ENCODE data around the gene RAB12.
"Not testable (repeated sequence)": the region's sequence is repeated elsewhere in the genome, so short reads cannot be mapped to it uniquely, and the experiment has no call there.

RAB12 gene

GRCh38 chr18:8611916-8612576 is 2.8 kb downstream of the RAB12 start:
- DNase-seq (ENCODE audit: low read depth), result no peak

DNA sequence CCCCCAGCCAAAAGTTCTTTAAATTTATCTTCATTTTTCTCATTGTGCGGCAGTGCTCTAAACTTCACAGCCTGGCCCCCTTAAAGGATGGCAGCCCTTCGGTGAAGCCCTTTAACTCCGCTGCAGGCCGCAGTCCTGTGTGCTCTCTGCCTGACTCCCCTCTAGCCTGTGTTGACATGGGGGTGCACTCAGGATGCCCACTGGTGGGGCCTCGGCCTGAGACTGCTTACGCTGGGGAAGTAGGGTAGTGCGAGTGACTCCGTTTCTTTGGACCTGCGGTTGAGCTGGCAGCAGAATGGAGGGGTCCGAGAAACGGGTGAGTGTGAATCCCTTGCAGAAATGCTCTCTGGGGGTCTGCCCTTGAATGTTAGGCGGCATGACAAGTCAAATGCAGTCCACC is 5.6 kb downstream of the RAB12 start:
- no peak for DNase-seq (ENCODE audit: low read depth)

DNA sequence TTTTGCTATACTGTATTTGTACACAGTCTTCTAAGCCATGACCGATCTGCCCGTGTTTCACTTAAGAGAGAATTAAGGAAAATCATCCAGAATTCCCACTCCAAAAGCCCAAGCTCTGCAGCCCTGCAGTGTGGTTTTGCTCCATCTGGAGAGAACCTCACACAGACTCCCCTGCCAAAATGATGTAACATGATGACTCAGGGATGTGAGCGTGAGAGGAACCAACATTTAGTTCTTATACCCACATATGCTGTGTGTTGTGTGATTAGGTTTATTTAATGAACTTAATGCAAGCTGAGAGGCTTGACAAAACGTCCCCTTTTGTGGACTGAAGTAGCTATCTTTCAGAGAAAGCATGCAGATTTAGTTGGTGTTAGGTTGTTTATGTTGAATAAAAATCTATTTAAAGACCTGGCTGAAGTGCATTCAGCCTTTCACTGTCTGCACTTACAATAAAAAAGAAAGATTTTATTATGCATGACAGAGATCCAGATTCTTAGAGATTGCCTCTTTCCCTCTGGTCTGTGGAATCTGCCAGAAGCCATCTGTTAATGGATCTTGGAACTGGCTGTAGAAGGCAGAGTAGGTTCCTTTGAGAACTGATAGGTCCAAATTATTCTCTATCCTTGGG is 6.3 kb downstream of the RAB12 start:
- DNase-seq (ENCODE audit: low read depth), result no peak

- DNase-seq (ENCODE audit: low read depth), result no peak
These were observed 6.8 kb downstream of the RAB12 start for GRCh38 chr18:8616028-8616401.

GRCh38 chr18:8617907-8618306 is 8.7 kb downstream of the RAB12 start:
- no peak for DNase-seq (ENCODE audit: low read depth)

DNA sequence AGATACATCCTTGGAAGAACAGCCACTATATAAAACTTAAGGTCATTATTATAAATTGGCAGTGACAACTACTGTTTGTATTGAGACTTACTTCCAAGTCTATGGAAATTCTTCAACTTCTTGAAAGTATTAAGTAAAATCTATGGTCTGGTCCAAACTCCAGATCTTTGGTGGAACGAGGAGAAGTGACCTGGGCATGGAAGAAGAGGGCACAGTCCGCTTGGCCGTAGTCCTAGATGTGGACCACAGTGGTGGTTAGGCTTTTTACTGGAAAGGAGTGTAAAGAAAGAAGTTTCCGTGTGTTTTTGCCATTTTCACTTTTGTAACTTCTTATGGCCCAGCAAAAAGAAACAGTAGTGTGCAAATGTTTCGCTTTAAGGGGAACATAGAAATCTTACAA is 9.8 kb downstream of the RAB12 start:
- DNase-seq (ENCODE audit: low read depth), result no peak

GRCh38 chr18:8619835-8620577 is 10.8 kb downstream of the RAB12 start:
- DNase-seq (ENCODE audit: low read depth), result no peak

- no peak for DNase-seq (ENCODE audit: low read depth)
These were observed 11.6 kb downstream of the RAB12 start for GRCh38 chr18:8620845-8621244.

- DNase-seq (ENCODE audit: low read depth), result not testable (repeated sequence)
These were observed 13.4 kb downstream of the RAB12 start for GRCh38 chr18:8622625-8623024.

- DNase-seq (ENCODE audit: low read depth), result no peak
These were observed 14.4 kb downstream of the RAB12 start for GRCh38 chr18:8623549-8624106.

DNA sequence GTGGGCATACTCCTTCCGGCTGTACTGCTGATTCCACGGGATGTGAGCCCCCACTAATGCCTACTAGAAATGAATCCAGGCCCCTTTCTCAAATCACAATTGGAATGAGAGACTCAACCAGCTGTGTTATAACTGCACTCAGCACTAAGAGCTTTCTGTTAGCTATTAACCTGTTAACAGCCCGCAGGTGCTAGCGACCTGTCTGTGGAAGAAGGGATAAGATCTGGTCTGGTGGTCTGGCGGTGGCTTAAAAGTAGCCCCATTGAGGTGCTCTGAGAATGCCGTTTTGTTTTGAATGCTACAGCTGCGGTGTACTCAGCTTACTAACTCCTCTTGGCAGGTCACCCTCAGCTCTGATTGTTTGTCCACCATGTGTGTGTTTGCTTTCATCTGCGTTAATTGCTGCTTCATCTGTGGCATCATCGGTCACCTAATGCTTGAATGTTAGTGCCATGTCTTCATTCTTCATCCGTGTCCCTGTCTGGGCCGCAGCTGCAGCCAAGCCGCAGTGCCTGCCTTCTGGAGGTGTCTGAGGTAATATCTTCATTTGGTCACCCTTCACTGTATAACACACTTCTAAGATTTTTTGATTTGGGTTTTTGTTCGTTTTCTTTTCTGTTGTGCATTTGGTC is 16.3 kb downstream of the RAB12 start:
- no peak for DNase-seq (ENCODE audit: low read depth)

DNA sequence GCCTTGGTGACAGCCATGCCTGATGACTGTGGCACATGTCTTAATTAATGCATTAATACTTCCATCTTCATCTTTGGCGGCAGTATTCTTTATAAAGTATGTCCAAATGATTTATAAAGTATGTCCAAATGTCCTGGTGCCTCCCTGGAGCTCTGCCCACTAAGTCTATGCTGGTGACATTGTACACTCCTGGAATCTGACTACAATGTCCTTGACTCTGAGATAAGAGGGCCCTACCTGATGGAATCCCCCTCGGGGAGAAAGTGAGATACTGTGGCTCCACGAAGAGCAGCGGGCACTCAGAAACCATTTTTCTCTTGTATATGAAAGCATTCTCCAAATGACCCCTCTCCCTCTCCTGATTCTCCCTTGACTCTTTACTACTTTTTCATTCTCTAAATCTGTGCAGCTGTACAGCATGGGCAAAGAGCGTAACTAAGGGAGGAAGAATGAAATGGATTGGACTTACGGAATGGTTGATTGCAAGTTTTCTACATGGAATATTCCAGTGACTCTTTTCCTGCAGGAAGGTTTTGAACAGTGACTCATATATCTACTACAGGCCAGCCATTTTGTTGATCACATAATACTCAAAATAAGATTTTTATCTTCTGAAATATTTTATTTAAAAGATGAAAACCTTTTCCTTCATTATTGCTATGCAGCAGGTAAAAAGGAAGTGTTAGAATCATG is 17.3 kb downstream of the RAB12 start:
- DNase-seq (ENCODE audit: low read depth), result no peak

DNA sequence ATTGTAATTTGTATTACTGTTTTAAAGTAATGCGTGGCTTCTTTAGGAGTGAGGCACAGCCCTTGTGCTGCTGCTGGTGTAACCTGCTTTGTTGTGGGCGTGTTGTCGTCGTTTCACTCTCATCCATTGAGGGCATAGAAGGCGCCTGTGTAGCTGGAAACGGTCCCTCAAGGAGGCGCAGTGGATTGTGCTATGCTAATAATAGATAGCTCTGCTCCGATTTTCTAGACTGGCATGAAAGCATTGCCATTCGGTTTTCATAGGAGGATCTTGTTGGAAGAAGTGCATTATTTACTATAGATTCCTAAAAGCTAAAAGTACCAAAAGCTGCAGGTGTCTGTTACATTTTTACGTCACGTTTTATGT is 17.9 kb downstream of the RAB12 start:
- no peak for DNase-seq (ENCODE audit: low read depth)

DNA sequence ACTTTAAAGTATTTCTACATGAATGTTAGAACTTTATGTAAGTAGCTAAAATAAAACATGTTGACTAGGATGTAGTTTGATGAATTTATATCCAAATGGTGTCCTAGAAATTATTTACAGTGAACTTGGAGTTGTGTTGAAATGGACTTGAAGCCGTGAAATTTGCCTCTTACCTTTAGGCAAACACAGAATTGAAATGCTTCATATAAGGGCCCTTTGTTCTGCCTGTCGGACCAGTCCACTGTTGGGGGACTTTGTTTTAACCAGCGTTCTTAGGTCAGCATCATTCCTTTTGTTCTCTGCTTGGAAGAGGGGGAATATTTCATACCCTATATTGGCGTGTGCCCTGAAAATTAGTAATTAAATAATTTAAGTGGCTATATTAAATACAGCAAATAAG is 18.3 kb downstream of the RAB12 start:
- no peak for DNase-seq (ENCODE audit: low read depth)

GRCh38 chr18:8629602-8630001 is 20.4 kb downstream of the RAB12 start:
- DNase-seq (ENCODE audit: low read depth), result no peak

- DNase-seq (ENCODE audit: low read depth), result no peak
These were observed 21.3 kb downstream of the RAB12 start for GRCh38 chr18:8630546-8630945.

- no peak for DNase-seq (ENCODE audit: low read depth)
These were observed 22.0 kb downstream of the RAB12 start for GRCh38 chr18:8631265-8631664.

GRCh38 chr18:8632386-8632785 is 23.1 kb downstream of the RAB12 start:
- DNase-seq (ENCODE audit: low read depth), result no peak

- DNase-seq (ENCODE audit: low read depth), result no peak
These were observed 25.3 kb downstream of the RAB12 start for GRCh38 chr18:8634508-8634907.

- no peak for DNase-seq (ENCODE audit: low read depth)
These were observed 25.9 kb downstream of the RAB12 start for GRCh38 chr18:8635087-8635486.

DNA sequence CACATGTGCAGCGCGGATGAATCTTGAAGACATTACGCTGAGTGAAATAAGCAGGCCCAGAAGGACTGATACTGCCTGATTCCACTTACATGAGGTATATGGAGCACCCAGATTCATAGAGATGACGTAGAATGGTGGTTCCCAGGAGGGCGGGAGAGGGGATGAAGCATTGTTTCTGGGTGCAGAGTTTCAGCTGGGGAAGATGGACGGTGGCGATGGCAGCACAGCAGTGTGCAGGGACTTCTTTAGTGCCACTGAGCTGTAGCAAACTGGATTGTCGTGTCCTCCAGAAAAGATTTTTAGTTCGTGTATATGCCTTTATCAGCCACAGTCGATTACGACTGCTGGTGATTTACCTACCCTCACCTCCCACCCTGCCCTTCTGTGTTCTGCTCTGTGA is 30.5 kb downstream of the RAB12 start:
- DNase-seq (ENCODE audit: low read depth), result no peak

DNA sequence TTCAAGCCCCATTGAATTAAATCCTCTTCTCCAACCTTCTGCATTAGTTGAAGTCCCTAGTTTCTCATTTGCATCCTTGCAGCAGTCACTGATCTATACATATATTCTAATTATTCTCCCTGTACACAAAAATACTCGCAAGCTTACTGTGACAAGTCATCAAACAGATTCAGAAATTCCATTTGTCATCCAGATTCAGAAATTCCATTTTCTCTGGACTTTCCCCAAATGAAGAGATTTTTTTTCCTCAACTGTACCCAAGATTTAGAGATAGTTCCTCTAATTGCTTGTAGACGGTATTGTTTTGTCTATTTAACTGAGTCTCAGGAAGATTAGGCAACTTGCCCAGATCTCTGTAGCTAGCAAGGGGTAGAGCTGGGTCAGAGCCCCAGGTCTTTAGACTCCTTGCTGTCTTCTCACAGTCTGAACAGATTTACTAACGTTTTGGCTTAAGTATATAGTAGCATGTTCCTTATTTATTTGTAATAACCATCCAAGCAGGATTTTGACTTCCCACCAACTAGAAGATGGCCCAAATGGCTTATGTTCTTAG is 34.2 kb downstream of the RAB12 start:
- DNase-seq (ENCODE audit: low read depth), result no peak

All from stimulated activated CD8-positive, alpha-beta memory T cell treated with anti-CD3 and anti-CD28 coated beads, Interleukin-12 subunit alpha, Interleukin-12 subunit beta, amount 100 ng/mL, for 4 hours (primary cell).